HK-2 (cell line): ENCODE measurements around the gene WWOX.

Experiments
- DNase-seq: peaks from one replicate; pipeline ENCODE4 v3.0.0-alpha.2; 2018; ENCODE audit not compliant: unreplicated experiment

WWOX gene

GRCh38 chr16:78298986-78299385 lies 199.5 kb downstream of the WWOX start:
- no peak for DNase-seq

- DNase-seq: no peak
Measured at GRCh38 chr16:78300469-78300868, 201.0 kb downstream of the WWOX start.

GRCh38 chr16:78303946-78304345 lies 204.5 kb downstream of the WWOX start:
- no peak for DNase-seq

GRCh38 chr16:78306361-78306760 lies 206.9 kb downstream of the WWOX start:
- no peak for DNase-seq

- DNase-seq: no peak
Measured at GRCh38 chr16:78307824-78308528, 208.5 kb downstream of the WWOX start.

- DNase-seq: no peak
Measured at GRCh38 chr16:78309763-78310162, 210.3 kb downstream of the WWOX start.

GRCh38 chr16:78310196-78310595 lies 210.7 kb downstream of the WWOX start:
- no peak for DNase-seq

- no peak for DNase-seq
Measured at GRCh38 chr16:78310990-78311561, 211.6 kb downstream of the WWOX start.

GRCh38 chr16:78311831-78312230 lies 212.4 kb downstream of the WWOX start:
- DNase-seq: no peak

GRCh38 chr16:78317564-78318240 lies 218.2 kb downstream of the WWOX start:
- DNase-seq: no peak

- DNase-seq: no peak
Measured at GRCh38 chr16:78321620-78322360, 222.3 kb downstream of the WWOX start.

GRCh38 chr16:78323315-78323714 lies 223.9 kb downstream of the WWOX start:
- no peak for DNase-seq

GRCh38 chr16:78324649-78325285 lies 225.3 kb downstream of the WWOX start:
- no peak for DNase-seq

GRCh38 chr16:78325468-78326352 lies 226.3 kb downstream of the WWOX start:
- no peak for DNase-seq

- no peak for DNase-seq
Measured at GRCh38 chr16:78326731-78327130, 227.3 kb downstream of the WWOX start.

GRCh38 chr16:78331731-78332130 lies 232.3 kb downstream of the WWOX start:
- DNase-seq: no peak

- DNase-seq: no peak
Measured at GRCh38 chr16:78333808-78334207, 234.4 kb downstream of the WWOX start.

- DNase-seq: no peak
Measured at GRCh38 chr16:78340590-78340989, 241.1 kb downstream of the WWOX start.

- DNase-seq: no peak
Measured at GRCh38 chr16:78348068-78348467, 248.6 kb downstream of the WWOX start.

- DNase-seq: no peak
Measured at GRCh38 chr16:78348886-78349285, 249.4 kb downstream of the WWOX start.

- DNase-seq: no peak
Measured at GRCh38 chr16:78352184-78352583, 252.7 kb downstream of the WWOX start.
